Liver (tissue), 9 donors: ENCODE measurements around the gene IQSEC1. TPM values are rescaled to one million over a fixed set of nuclear protein-coding genes. Genes with fewer than 3 reads are reported as not detected.

Experiments used
- DNase-seq: peaks from one replicate; pipeline ENCODE4 v3.0.0-alpha.2; 2017; ENCODE audit warnings: low spot score
- H3K27ac ChIP-seq, 2 donors: one replicate each; pipeline ENCODE4 v1.7.0; 2013; ENCODE audit warnings: inconsistent platforms in 2 of 2, low read length in 2 of 2, control low read depth in 1 of 2, low read depth in 1 of 2, mild to moderate bottlenecking in 1 of 2
- H3K27me3 ChIP-seq, 4 donors: one replicate each; pipeline versions ENCODE4 v1.6.1 to v1.7.0; 2013; ENCODE audit warnings: low read length in 3 of 4, inconsistent platforms in 1 of 4, mild to moderate bottlenecking in 1 of 4, moderate library complexity in 1 of 4; ENCODE audit not compliant: control insufficient read depth in 4 of 4, insufficient read depth in 4 of 4
- H3K36me3 ChIP-seq, 4 donors: one replicate each; pipeline versions ENCODE4 v1.6.1 to v1.7.0; 2013; ENCODE audit warnings: low read length in 3 of 4, mild to moderate bottlenecking in 3 of 4, low read depth in 1 of 4, moderate library complexity in 1 of 4; ENCODE audit not compliant: control insufficient read depth in 4 of 4, insufficient read depth in 3 of 4
- H3K4me1 ChIP-seq, 4 donors: one replicate each; pipeline versions ENCODE4 v1.6.1 to v1.7.0; 2013; ENCODE audit warnings: low read length in 3 of 4, mild to moderate bottlenecking in 3 of 4, moderate library complexity in 1 of 4; ENCODE audit not compliant: control insufficient read depth in 4 of 4, insufficient read depth in 4 of 4
- H3K4me3 ChIP-seq, 3 donors: one replicate each; pipeline versions ENCODE4 v1.6.1 to v1.7.0; 2013; ENCODE audit warnings: low read length in 3 of 3, control low read depth in 1 of 3, low read depth in 1 of 3, mild to moderate bottlenecking in 1 of 3
- H3K9ac ChIP-seq, 2 donors: one replicate each; pipeline ENCODE4 v1.7.0; 2013; ENCODE audit warnings: low read length in 2 of 2, mild to moderate bottlenecking in 2 of 2, moderate library complexity in 2 of 2, control low read depth in 1 of 2, low read depth in 1 of 2
- H3K9me3 ChIP-seq, 4 donors: one replicate each; pipeline versions ENCODE4 v1.6.1 to v1.7.0; 2013; ENCODE audit warnings: low read length in 3 of 4; ENCODE audit not compliant: control insufficient read depth in 4 of 4
- ATF3 ChIP-seq: IDR thresholded peaks from 2 replicates; pipeline ENCODE4 v1.6.1; 2016; ENCODE audit warnings: antibody characterized with exemption
- CTCF ChIP-seq: fragments of 150-350 bp; IDR thresholded peaks from 2 replicates; pipeline ENCODE4 v1.5.1; 2017; ENCODE audit warnings: improper control_type of control experiment, low read depth, low read length; ENCODE audit not compliant: missing input control
- FOXA1 ChIP-seq: IDR thresholded peaks from 2 replicates; pipeline ENCODE4 v1.6.1; 2016; ENCODE audit warnings: antibody characterized with exemption
- FOXA2 ChIP-seq: IDR thresholded peaks from 2 replicates; pipeline ENCODE4 v1.6.1; 2016; ENCODE audit warnings: antibody characterized with exemption
- GABPA ChIP-seq, 2 donors: IDR thresholded peaks in 1 of 2; conservative IDR thresholded peaks in 1 of 2; 2 replicates each; pipeline ENCODE4 v1.6.1; 2016; ENCODE audit warnings: antibody characterized with exemption in 2 of 2, mild to moderate bottlenecking in 1 of 2, moderate library complexity in 1 of 2
- HNF4A ChIP-seq, 2 donors: conservative IDR thresholded peaks; 2 replicates each; pipeline ENCODE4 v1.6.1; 2016; ENCODE audit warnings: antibody characterized with exemption in 2 of 2, mild to moderate bottlenecking in 2 of 2
- HNF4G ChIP-seq: IDR thresholded peaks from 2 replicates; pipeline ENCODE4 v1.6.1; 2016; ENCODE audit warnings: antibody characterized with exemption
- JUND ChIP-seq, 2 donors: IDR thresholded peaks; 2 replicates each; pipeline ENCODE4 v1.6.1; 2016; ENCODE audit warnings: antibody characterized with exemption in 2 of 2
- MAX ChIP-seq: IDR thresholded peaks from 2 replicates; pipeline ENCODE4 v1.6.1; 2016; ENCODE audit warnings: antibody characterized with exemption
- NR2F2 ChIP-seq: IDR thresholded peaks from 2 replicates; pipeline ENCODE4 v1.6.1; 2016; ENCODE audit warnings: antibody characterized with exemption
- RAD21 ChIP-seq, 2 donors: IDR thresholded peaks; 2 replicates each; pipeline ENCODE4 v1.6.1; 2016; ENCODE audit warnings: antibody characterized with exemption in 2 of 2, mild to moderate bottlenecking in 2 of 2
- REST ChIP-seq: IDR thresholded peaks from 2 replicates; pipeline ENCODE4 v1.6.1; 2016; ENCODE audit warnings: antibody characterized with exemption, mild to moderate bottlenecking
- RXRA ChIP-seq, 2 donors: IDR thresholded peaks; 2 replicates each; pipeline ENCODE4 v1.6.1; 2017 to 2018; ENCODE audit warnings: antibody characterized with exemption in 2 of 2, mild to moderate bottlenecking in 1 of 2
- SP1 ChIP-seq: IDR thresholded peaks from 2 replicates; pipeline ENCODE4 v1.6.1; 2018; ENCODE audit warnings: antibody characterized with exemption, mild to moderate bottlenecking
- TAF1 ChIP-seq: conservative IDR thresholded peaks from 2 replicates; pipeline ENCODE4 v1.6.1; 2016; ENCODE audit warnings: antibody characterized with exemption, mild to moderate bottlenecking
- YY1 ChIP-seq: IDR thresholded peaks from 2 replicates; pipeline ENCODE4 v1.6.1; 2016; ENCODE audit warnings: antibody characterized with exemption, mild to moderate bottlenecking
- ZBTB33 ChIP-seq: IDR thresholded peaks from 2 replicates; pipeline ENCODE4 v1.6.1; 2016; ENCODE audit warnings: antibody characterized with exemption
- WGBS: extraction: QIAGEN DNeasy Blood & Tissue Kit; methylation state at CpG from one replicate; pipeline ENCODE4 v1.1.7; 2013; 5-methylcytosine and 5-hydroxymethylcytosine counted together
- polyA plus RNA-seq, 2 donors: library from polyadenylated mRNA; stranded (reverse) in 1 of 2; unstranded in 1 of 2; fragments of 200-250 nt in 1 of 2; fragments of >200 nt in 1 of 2; fragmentation: Nextera tagmentation in 1 of 2; extraction: Ambion mirVana in 1 of 2; gene quantifications; one replicate each; pipeline versions ENCODE4 v1.2.1 to v1.2.3, GENCODE V29; 2013 to 2015
- total RNA-seq, 2 donors: library from RNA; depleted of rRNA; stranded (reverse); fragments of >200 nt; gene quantifications; one replicate each; pipeline ENCODE4 v1.2.3, GENCODE V29; 2014
- donor health status: healthy.
- donor health status: healthy.
- donor health status: healthy.
- donor health status: healthy.
- donor health status: healthy.

IQSEC1 gene
- total and polyA plus RNA-seq, 4 donors: 12.7 to 56.0 (median 36.2) TPM

GRCh38 chr3:12972043-12972442 lies 101.2 kb downstream of the IQSEC1 start:
- H3K27ac ChIP-seq: no peak overlapping the region
- H3K27me3 ChIP-seq: no peaks in the 10 kb centered on the region
- no peak for DNase-seq
- peaks cover 7 to 23% (median 18%) of the 10 kb centered on the region in 4 donors for H3K4me1 ChIP-seq
- 89% methylated on average over 3 of the region's 3 CpGs for WGBS
- no peaks in the 10 kb centered on the region for H3K36me3 ChIP-seq
- no peak overlapping the region for H3K9ac ChIP-seq
- H3K4me3 ChIP-seq: no peak overlapping the region
- no peaks in the 10 kb centered on the region for H3K9me3 ChIP-seq
- TF ChIP-seq SP1 (no peak), GABPA (IDR thresholded peaks at IDR 0.05 in 1 of 2, conservative IDR thresholded peaks at IDR 0.05 in 1 of 2) (no peak), RAD21 (IDR thresholded peaks at IDR 0.05) (no peak), REST (no peak), RXRA (IDR thresholded peaks at IDR 0.05) (no peak), FOXA1 (no peak), YY1 (no peak), TAF1 (no peak), HNF4A (conservative IDR thresholded peaks at IDR 0.05) (no peak), ZBTB33 (no peak), ATF3 (no peak), FOXA2 (no peak), CTCF (no peak)

GRCh38 chr3:12970684-12971083 lies 102.5 kb downstream of the IQSEC1 start:
- Histone ChIP-seq H3K4me3 (no peak overlapping the region), H3K36me3 (no peaks in the 10 kb centered on the region), H3K4me1 (peaks cover 7 to 37% (median 29%) of the 10 kb centered on the region in 4 donors), H3K9ac (no peak overlapping the region), H3K27me3 (no peaks in the 10 kb centered on the region), H3K9me3 (no peaks in the 10 kb centered on the region), H3K27ac (no peak overlapping the region)
- no peak for DNase-seq
- 49% methylated on average over 5 of the region's 5 CpGs for WGBS
- no peak for TF ChIP-seq JUND (IDR thresholded peaks at IDR 0.05)
- TF ChIP-seq YY1: no peak
- TF ChIP-seq RAD21 (IDR thresholded peaks at IDR 0.05): no peak
- no peak for TF ChIP-seq MAX
- TF ChIP-seq HNF4A (conservative IDR thresholded peaks at IDR 0.05): peak; percentile 90 to 91
- peak in 1 of 2 donors; percentile 35 for TF ChIP-seq RXRA (IDR thresholded peaks at IDR 0.05)
- peak; percentile 54 for TF ChIP-seq SP1
- TF ChIP-seq REST: no peak
- TF ChIP-seq HNF4G: no peak
- no peak for TF ChIP-seq FOXA1
- TF ChIP-seq NR2F2: no peak
- no peak for TF ChIP-seq GABPA (IDR thresholded peaks at IDR 0.05 in 1 of 2, conservative IDR thresholded peaks at IDR 0.05 in 1 of 2)
- no peak for TF ChIP-seq CTCF
